GM23338 (cell line): ENCODE measurements around the gene ADAT1. TPM values are rescaled to one million over a fixed set of nuclear protein-coding genes. Genes with fewer than 3 reads are reported as not detected.
A peak's percentile ranks its signal among the peaks of the same experiment; 100 is the strongest.

Experiments used
- ATAC-seq: fragments of 200-7000 bp; cut with Tn5 transposase; 3 replicates; pipeline ENCODE4 v1.9.1; 2020
- DNase-seq: peaks from one replicate; pipeline ENCODE4 v3.0.0-alpha.2; 2015; ENCODE audit warnings: low spot score
- H2AFZ ChIP-seq: fragments of 200-600 bp; sonication (generic); 2 replicates; pipeline ENCODE4 v1.8.0; 2016; ENCODE audit warnings: antibody characterized with exemption, mild to moderate bottlenecking, moderate library complexity
- H3F3A ChIP-seq: fragments of 200-600 bp; sonication (generic); replicated peaks from 2 replicates; pipeline ENCODE4 v1.8.0; 2017; ENCODE audit warnings: antibody characterized with exemption, mixed run types, low read depth
- H3K27ac ChIP-seq: fragments of 200-600 bp; sonication (generic); 2 replicates; pipeline ENCODE4 v1.6.1; 2016; ENCODE audit warnings: low read depth
- H3K27me3 ChIP-seq: fragments of 200-600 bp; sonication (generic); 2 replicates; pipeline ENCODE4 v1.8.0; 2016; ENCODE audit warnings: mild to moderate bottlenecking, mixed run types, moderate library complexity; ENCODE audit not compliant: insufficient read depth
- H3K36me3 ChIP-seq: fragments of 200-600 bp; sonication (generic); 2 replicates; pipeline ENCODE4 v1.8.0; 2016; ENCODE audit warnings: mild to moderate bottlenecking; ENCODE audit not compliant: insufficient read depth
- H3K4me1 ChIP-seq: fragments of 200-600 bp; sonication (generic); 2 replicates; pipeline ENCODE4 v1.8.0; 2016; ENCODE audit warnings: mild to moderate bottlenecking, moderate library complexity; ENCODE audit not compliant: insufficient read depth
- H3K4me2 ChIP-seq: fragments of 200-600 bp; sonication (generic); 2 replicates; pipeline ENCODE4 v1.7.1; 2017; ENCODE audit warnings: mixed run types
- H3K4me3 ChIP-seq: fragments of 200-600 bp; sonication (generic); 2 replicates; pipeline ENCODE4 v1.6.1; 2016; ENCODE audit warnings: mixed run types
- H3K79me2 ChIP-seq: fragments of 200-600 bp; sonication (generic); replicated peaks from 2 replicates; pipeline ENCODE4 v1.8.0; 2017; ENCODE audit warnings: mild to moderate bottlenecking; ENCODE audit not compliant: insufficient read depth
- H3K9me2 ChIP-seq: fragments of 200-600 bp; sonication (generic); 2 replicates; pipeline ENCODE4 v1.8.0; 2017; ENCODE audit not compliant: insufficient read depth
- H4K20me1 ChIP-seq: fragments of 200-600 bp; sonication (generic); replicated peaks from 2 replicates; pipeline ENCODE4 v1.8.0; 2017; ENCODE audit warnings: mild to moderate bottlenecking; ENCODE audit not compliant: insufficient read depth
- H3K27ac Mint-ChIP-seq: 2 replicates; pipeline ENCODE4 v1.8.0; 2020; ENCODE audit warnings: inconsistent platforms, mild to moderate bottlenecking, moderate library complexity, mixed read lengths
- H3K27me3 Mint-ChIP-seq: 3 replicates; pipeline ENCODE4 v1.8.0; 2022; ENCODE audit warnings: low read depth, mild to moderate bottlenecking, moderate library complexity, mixed read lengths, inconsistent platforms; ENCODE audit not compliant: insufficient read depth, poor library complexity
- H3K36me3 Mint-ChIP-seq: 3 replicates; pipeline ENCODE4 v1.8.0; 2021; ENCODE audit warnings: low read depth, mild to moderate bottlenecking, inconsistent platforms, moderate library complexity, mixed read lengths
- H3K4me1 Mint-ChIP-seq: 3 replicates; pipeline ENCODE4 v1.8.0; 2020; ENCODE audit warnings: mild to moderate bottlenecking, inconsistent platforms, mixed read lengths
- H3K4me3 Mint-ChIP-seq: 3 replicates; pipeline ENCODE4 v1.8.0; 2021; ENCODE audit warnings: moderate library complexity, mild to moderate bottlenecking, inconsistent platforms, mixed read lengths
- H3K9me3 Mint-ChIP-seq: 3 replicates; pipeline ENCODE4 v1.8.0; 2020; ENCODE audit warnings: moderate library complexity, mild to moderate bottlenecking, inconsistent platforms, mixed read lengths
- CREB1 ChIP-seq: fragments of 250-450 bp; sonication (Bioruptor Pico); IDR thresholded peaks from 2 replicates; pipeline ENCODE4 v1.5.0; 2020; ENCODE audit warnings: low read depth, mild to moderate bottlenecking, moderate library complexity
- CTCF ChIP-seq, 2 experiments: fragments of 200-600 bp in 1 of 2; sonication (generic) in 1 of 2; conservative IDR thresholded peaks; 2 replicates each; pipeline versions ENCODE4 v1.5.1 to v1.6.1; 2016 to 2017; ENCODE audit warnings: antibody characterized with exemption in 2 of 2, low read depth in 2 of 2, mild to moderate bottlenecking in 2 of 2, moderate library complexity in 1 of 2
- ETS1 ChIP-seq: IDR thresholded peaks from 2 replicates; pipeline ENCODE4 v1.6.1; 2016; ENCODE audit warnings: antibody characterized with exemption
- EZH2 ChIP-seq: fragments of 200-600 bp; sonication (generic); IDR thresholded peaks from one replicate; pipeline ENCODE4 v1.8.0; 2017; ENCODE audit warnings: antibody characterized with exemption, mild to moderate bottlenecking, low read depth; ENCODE audit not compliant: unreplicated experiment
- JUNB ChIP-seq: IDR thresholded peaks from one replicate; pipeline ENCODE4 v1.6.1; 2016; ENCODE audit warnings: antibody characterized with exemption; ENCODE audit not compliant: unreplicated experiment
- NANOG ChIP-seq: IDR thresholded peaks from 2 replicates; pipeline ENCODE4 v1.6.1; 2016; ENCODE audit warnings: antibody characterized with exemption, borderline replicate concordance
- POLR2AphosphoS5 ChIP-seq: IDR thresholded peaks from 2 replicates; pipeline ENCODE4 v1.6.1; 2016; ENCODE audit warnings: antibody characterized with exemption, low read depth
- ZNF114 ChIP-seq: fragments of 250-450 bp; sonication (Bioruptor Pico); IDR thresholded peaks from 2 replicates; pipeline ENCODE4 v1.5.0; 2020; ENCODE audit warnings: mild to moderate bottlenecking, moderate library complexity
- ZNF331 ChIP-seq: fragments of 250-450 bp; sonication (Bioruptor Pico); IDR thresholded peaks from 2 replicates; pipeline ENCODE4 v1.5.0; 2020; ENCODE audit warnings: low read depth, mild to moderate bottlenecking, moderate library complexity
- ZNF462 ChIP-seq: fragments of 250-450 bp; sonication (Bioruptor Pico); IDR thresholded peaks from 2 replicates; pipeline ENCODE4 v1.5.0; 2020; ENCODE audit warnings: mild to moderate bottlenecking, moderate library complexity
- polyA plus RNA-seq: library from polyadenylated mRNA; unstranded; fragments of >200 nt; fragmentation: Nextera tagmentation; extraction: Ambion mirVana; gene quantifications from 2 replicates; pipeline ENCODE4 v1.2.1, GENCODE V29; 2016
- total RNA-seq: library from RNA; depleted of rRNA; stranded (reverse); fragments of >200 nt; shearing (Covaris generic); gene quantifications from 2 replicates; pipeline ENCODE4 v1.2.3, GENCODE V29; 2014

ADAT1 gene
- total and polyA plus RNA-seq, 2 experiments from 2014 or later, result 17.4 to 53.6 TPM

GRCh38 chr16:75576384-75576811 is 46.7 kb downstream of the ADAT1 start (continued):
- TF ChIP-seq ZNF462 (CRISPR knock-in tag) (no peak), JUNB (no peak), ETS1 (no peak), ZNF114 (CRISPR knock-in tag) (no peak), POLR2AphosphoS5 (no peak), NANOG (no peak), EZH2 (no peak)

GRCh38 chr16:75575958-75576357 is 47.1 kb downstream of the ADAT1 start:
- Mint-ChIP-seq H3K9me3 (no peaks in the 10 kb centered on the region), H3K4me1 (peaks cover 16% of the 10 kb centered on the region), H3K27me3 (no peaks in the 10 kb centered on the region), H3K36me3 (peaks cover 66% of the 10 kb centered on the region), H3K27ac (peak overlapping the region; percentile 23), H3K4me3 (no peak overlapping the region)
- Histone ChIP-seq H2AFZ (no peak overlapping the region), H3K4me2 (peak overlapping the region; percentile 43; the same call in 1 of the 2 replicates), H4K20me1 (peaks cover 26% of the 10 kb centered on the region), H3K4me3 (no peak overlapping the region), H3F3A (0 out of 2 replicates have a peak, but pooled peaks cover 8% of the 10 kb centered on the region), H3K9me2 (no peaks in the 10 kb centered on the region), H3K4me1 (peaks cover 18% of the 10 kb centered on the region), H3K36me3 (peaks cover 24% of the 10 kb centered on the region), H3K27me3 (no peaks in the 10 kb centered on the region), H3K27ac (0 out of 2 replicates have a peak overlapping the region, but pooled peaks have one; percentile 36), H3K79me2 (no peaks in the 10 kb centered on the region; the same call in 1 of the 2 replicates)
- no peak for DNase-seq
- no peak for ATAC-seq
- no peak for TF ChIP-seq JUNB
- no peak for TF ChIP-seq EZH2
- no peak for TF ChIP-seq POLR2AphosphoS5
- no peak for TF ChIP-seq ZNF331 (CRISPR knock-in tag)
- no peak for TF ChIP-seq CREB1
- TF ChIP-seq ETS1, result no peak
- no peak for TF ChIP-seq ZNF114 (CRISPR knock-in tag)
- TF ChIP-seq NANOG, result no peak
- no peak for TF ChIP-seq CTCF (conservative IDR thresholded peaks at IDR 0.05; ENCODE audit: low read depth in 2 of 2)
